ENCODE measurements around the gene EXOSC7.
"Not testable (repeated sequence)": the region's sequence is repeated elsewhere in the genome, so short reads cannot be mapped to it uniquely, and the experiment has no call there.

EXOSC7 gene

DNA sequence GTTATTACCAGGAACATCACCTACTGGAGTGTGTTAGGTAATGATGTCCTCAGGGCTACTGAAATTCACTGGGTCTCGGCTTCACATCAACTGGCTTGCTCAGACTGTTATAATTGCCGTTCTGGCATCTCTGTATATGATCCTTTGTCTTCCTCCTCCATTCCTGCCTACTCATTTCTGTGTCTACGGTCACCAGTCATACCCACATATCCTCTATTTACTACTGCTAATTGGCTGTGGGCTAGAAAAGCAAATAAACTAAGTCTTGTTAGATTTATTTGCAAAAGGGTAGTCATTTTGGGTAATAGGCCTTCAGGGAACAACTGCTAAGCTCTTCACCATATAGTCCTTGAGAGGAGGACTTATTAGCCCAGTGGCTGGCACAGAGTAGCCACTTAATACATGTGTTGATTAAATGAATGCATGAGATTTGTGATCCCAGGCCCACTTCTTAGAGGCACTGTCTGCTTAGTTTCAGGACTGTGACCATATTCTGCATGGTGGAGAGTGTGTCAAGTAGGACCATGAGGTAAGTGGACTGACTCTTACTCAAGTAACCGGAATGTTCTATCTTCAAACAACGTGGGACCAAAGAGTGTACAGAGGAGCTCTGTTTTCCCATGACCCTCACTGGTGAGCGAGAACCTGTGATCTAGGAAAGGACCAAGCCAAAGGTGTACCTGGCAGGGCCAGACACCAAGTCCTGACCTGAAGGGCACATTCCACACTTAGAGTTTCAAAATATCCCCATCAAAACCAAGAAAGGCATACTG lies 13.2 kb upstream of the EXOSC7 start:
- no peak for DNase-seq (ENCODE audit: low spot score)

DNA sequence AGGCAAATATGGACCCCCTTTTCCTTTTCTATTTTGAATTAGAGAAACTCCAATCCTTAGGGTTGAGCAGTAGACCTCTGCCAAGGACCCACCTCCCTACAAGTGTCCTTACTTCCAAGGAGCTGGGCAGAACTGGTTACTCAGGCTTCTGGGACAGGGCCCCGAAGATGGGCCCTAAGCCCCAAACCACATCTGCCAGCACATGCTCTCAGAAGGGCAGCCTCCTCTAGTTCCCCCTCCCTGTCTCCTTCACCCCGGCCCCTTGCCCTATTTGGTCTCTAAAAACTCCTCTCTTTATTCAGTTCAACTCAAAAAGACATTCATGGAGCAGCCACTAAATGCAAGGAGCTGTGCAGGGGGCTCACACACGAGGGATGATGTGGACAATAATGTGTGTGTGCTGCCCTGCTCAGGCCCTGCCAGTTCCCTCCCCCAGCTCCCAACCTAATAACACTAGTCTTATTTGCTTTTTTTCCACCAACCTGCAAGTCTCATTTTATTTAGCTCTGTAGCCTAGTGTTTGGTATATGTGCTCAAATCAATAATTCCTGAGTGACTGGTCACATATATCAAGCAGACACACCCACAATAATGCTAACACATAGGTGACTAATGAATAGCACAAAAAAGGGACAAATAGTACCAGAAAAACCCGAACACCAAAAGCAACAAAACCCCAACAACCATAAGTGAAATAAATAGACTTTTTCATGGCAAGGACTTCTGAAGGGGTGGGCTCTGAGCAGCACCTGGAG lies 12.3 kb upstream of the EXOSC7 start:
- no peak for DNase-seq (ENCODE audit: low spot score)

DNA sequence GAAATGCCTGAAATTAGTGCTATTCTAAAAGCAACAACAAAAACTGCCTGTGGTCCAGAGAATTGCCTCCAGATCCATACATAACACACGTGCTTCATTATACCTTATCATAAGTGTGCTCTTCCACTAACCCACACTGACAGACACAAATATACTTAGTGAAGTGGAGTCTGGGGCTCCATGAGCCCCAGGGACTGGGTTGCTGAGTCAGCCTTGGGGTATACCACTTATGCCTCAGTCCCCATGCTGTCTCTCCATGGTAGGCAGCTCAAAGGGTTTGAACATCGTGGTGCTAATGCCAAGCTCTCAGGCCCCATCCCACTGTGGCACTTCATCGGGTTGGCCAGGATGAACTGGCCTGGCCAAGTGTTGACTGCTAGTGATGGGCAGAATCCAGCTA lies 10.9 kb upstream of the EXOSC7 start:
- DNase-seq (ENCODE audit: low spot score): no peak

- DNase-seq (ENCODE audit: low spot score): no peak
Observed at GRCh38 chr3:44966795-44967278, 9.2 kb upstream of the EXOSC7 start.

GRCh38 chr3:44968447-44968858 lies 7.6 kb upstream of the EXOSC7 start:
- no peak for DNase-seq (ENCODE audit: low spot score)

- peak; percentile 23 for DNase-seq (ENCODE audit: low spot score)
Observed at GRCh38 chr3:44969154-44969827, 6.8 kb upstream of the EXOSC7 start.

DNA sequence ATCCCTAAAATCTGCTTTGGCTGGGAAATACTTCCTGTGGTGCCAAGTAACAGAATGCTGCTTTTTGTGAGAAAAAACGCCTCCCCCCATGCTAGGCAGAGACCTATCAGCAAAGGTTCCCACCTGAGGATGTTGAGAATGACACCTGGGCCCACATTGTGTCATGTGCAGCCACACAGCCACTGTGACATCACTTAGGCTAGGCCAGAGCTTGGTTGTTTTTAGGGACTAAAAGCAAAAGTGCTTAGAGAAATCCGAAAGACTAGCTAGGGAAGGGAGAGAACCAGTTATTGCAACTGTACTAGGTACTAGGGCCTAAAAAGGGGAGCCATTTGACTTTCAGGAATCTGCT lies 6.2 kb upstream of the EXOSC7 start:
- no peak for DNase-seq (ENCODE audit: low spot score)

- no peak for DNase-seq (ENCODE audit: low spot score)
Observed at GRCh38 chr3:44970926-44971490, 5.0 kb upstream of the EXOSC7 start.

- DNase-seq (ENCODE audit: low spot score): no peak
Observed at GRCh38 chr3:44974416-44974815, 1.6 kb upstream of the EXOSC7 start.

DNA sequence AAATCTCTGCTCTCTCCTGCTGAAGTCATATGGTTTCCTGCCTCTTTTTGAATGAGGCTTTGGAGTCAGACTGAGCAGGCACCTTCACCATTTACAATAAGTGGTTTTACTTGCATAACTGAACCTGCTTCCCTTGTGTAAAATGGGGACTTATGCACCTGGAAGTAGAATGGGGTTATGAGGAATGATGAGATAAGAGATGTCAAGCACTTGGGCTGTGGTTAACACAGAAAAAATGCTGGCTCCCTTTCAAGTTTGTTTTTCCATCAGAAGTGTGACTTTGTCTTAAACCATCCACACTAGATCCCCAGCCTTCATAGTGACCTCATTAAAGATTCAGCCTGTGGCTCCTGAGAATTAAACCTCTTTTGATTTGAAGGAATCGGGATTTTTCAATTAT lies 5.2 kb downstream of the EXOSC7 start:
- no peak for DNase-seq (ENCODE audit: low spot score)

GRCh38 chr3:44981751-44982150 lies 5.7 kb downstream of the EXOSC7 start:
- DNase-seq (ENCODE audit: low spot score): no peak

DNA sequence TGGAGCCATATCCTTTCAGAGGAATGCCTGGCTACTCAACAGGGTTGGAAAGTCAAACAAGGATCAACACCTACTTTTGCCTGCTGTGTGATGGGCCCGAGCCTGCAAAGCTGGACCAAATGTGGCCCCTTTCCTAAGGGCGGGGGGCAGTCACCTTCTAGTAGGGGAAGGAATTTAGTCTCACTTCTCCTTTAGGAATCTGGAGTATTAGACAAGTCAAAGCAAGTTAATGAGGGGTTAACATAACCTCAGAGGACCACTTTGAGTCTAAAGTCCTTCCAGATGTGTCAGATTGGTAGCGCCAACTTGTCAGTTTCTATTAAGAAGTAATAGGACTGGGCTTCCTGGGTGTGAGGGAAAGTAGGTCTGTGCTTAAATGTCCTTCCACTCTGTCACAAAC lies 6.8 kb downstream of the EXOSC7 start:
- DNase-seq (ENCODE audit: low spot score): no peak

- no peak for DNase-seq (ENCODE audit: low spot score)
Observed at GRCh38 chr3:44983484-44983941, 7.5 kb downstream of the EXOSC7 start.

DNA sequence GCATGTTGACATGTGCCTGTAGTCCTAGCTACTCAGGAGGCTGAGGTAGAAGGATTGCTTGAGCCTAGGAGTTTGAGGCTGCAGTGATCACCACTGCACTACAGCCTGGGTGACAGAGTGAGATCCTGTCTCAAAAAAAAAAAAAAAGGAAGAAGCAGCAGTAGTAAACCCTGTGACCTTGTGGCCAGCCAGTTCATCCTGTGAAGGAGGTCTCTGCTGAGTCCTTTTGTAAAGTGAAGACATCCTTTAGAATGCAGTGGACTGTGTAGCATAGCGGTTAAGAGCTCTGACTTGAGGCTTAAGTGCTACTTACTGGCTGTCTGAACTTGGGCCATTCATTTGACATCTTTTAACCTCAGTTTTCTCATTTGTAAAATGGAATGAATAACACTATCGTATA lies 8.3 kb downstream of the EXOSC7 start:
- no peak for DNase-seq (ENCODE audit: low spot score)

- DNase-seq (ENCODE audit: low spot score): not testable (repeated sequence)
Observed at GRCh38 chr3:44986330-44986729, 10.3 kb downstream of the EXOSC7 start.

DNA sequence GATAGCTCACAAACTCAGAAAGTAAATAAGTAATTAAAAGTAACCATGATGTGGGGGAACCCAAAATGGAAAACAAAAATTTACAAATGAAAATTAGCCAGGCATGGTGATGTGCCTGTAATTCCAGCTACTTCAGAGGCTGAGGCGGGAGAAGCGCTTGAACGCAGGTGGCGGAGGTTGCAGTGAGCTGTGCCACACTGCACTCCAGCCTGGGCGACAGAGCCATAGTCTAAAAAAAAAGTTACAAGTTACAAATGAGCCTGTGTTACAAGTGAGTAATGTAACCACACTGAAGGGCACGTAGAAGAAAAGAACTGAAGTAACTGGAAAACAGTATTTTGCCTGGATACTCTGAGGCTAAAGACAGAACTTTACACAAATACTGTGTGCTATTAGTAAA lies 11.3 kb downstream of the EXOSC7 start:
- DNase-seq (ENCODE audit: low spot score): no peak

GRCh38 chr3:44988073-44988472 lies 12.0 kb downstream of the EXOSC7 start:
- DNase-seq (ENCODE audit: low spot score): no peak

DNA sequence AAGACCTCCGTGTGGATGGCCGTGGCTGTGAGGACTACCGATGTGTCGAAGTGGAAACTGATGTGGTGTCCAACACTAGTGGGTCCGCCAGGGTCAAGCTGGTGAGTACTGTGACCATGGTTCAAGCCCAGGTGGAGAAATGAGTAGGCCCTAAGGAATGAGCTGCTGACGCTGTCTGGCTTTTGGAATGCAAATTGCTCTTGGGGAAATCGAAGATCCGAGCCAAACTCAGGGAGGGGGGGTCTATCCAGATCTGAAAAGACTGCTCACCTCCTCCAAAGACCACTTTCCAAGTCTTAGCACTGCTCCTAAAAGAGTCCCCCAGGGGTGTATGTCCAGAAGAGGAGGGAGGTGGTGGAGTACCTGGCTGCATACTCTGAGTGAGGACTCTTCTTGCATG lies 13.1 kb downstream of the EXOSC7 start:
- no peak for DNase-seq (ENCODE audit: low spot score)

GRCh38 chr3:44989636-44990373 lies 13.8 kb downstream of the EXOSC7 start:
- DNase-seq (ENCODE audit: low spot score): peak; percentile 38

DNA sequence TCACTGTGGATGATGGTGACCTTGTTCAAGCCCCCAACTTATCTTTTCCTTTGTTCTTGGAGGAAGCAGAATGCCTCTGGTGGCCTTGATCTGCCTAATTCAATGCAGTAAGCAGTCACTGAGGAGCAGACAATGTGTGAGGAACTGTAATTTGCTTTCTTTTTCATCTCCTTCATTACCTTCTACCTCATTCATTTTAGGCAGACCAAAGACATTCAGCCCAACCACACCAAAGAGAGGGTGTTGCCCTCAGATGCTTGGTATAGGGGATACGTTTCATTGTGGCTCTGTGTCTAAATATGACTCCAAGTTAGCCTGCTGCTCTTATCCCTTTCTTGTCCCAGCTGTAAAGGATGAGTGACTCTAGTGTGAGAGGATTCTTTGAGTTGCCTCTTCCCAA lies 15.3 kb downstream of the EXOSC7 start:
- DNase-seq (ENCODE audit: low spot score): no peak

DNA sequence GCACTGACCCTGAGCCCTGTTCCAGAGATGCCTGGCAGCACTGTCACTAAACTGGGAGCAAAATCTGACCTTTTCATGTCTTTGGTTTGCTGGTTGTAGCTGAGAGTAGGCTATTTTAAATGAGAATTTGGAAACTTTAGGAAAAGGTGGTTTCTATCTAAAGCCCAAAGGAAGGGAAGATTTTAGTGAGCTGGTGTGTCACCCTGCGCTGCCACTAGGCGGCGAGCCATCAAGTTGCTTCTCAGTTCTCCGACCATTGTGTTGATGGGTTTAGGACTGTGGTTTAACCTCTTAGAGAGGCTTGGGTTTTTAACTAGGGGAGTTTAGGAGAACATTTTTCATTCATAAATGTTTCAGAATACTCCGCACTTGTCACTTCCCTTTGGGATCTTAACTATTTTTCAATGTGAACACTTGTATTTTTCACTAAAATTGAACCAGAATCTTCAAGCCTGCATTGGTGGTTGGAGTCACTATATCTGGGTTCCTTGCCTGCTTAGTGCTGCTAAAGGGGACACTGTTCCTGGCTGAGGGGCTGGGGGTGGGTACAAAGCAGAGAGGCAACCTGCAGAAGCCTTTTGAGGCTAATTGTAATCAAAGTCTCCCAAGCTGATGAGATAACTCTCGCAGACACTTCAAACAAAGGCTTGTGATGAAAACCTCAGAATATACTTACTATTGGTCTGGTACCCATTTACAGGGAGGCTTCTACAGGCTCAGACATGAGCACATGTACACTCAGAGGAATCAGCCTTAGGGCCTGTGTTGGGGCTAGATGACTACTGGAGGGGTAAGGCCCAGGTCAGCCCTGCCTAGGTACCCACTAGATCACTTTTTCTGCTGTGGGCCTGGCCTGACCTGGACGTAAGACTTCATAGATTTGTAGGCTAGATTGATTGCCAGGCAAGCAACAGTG lies 16.8 kb downstream of the EXOSC7 start:
- no peak for DNase-seq (ENCODE audit: low spot score)
